HL-60 (cell line): Measurements from ENCODE around the gene DSCAML1.

Source experiments
- SPI1 ChIP-seq: IDR thresholded peaks from 2 replicates; pipeline ENCODE4 v1.6.1; 2012; ENCODE audit warnings: low read depth, mild to moderate bottlenecking, borderline replicate concordance
- TF ChIP-seq, protein P1 (sequence below): IDR thresholded peaks from one replicate; pipeline ENCODE4 v1.5.1; 2011; ENCODE audit warnings: low read length, control low read depth, inconsistent platforms; ENCODE audit not compliant: insufficient read depth
- TF ChIP-seq, protein P2 (sequence below): IDR thresholded peaks from 2 replicates; pipeline ENCODE4 v1.6.1; 2012; ENCODE audit warnings: low read depth; ENCODE audit not compliant: insufficient replicate concordance

DNA sequence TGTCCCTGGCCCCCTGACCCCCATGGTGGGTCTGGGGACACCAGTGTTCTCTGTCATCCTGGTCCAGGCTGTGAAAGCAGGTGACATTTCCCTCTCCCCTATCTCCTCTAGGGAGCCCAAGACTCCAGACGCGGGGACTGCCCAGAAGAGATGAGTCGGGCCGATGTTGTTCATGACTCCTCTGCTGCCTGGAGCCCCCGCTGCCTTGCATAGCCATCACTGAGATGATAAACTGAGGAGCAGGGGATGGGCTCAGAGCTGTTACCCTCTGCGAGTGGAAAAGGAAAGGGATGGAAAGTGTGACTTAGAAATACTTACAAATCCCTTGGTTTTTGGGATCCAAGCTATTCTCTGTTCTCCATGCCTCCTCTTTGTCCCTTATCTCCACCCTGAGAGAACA, 209.6 kb downstream of the DSCAML1 start:
- TF ChIP-seq, protein P1, sequence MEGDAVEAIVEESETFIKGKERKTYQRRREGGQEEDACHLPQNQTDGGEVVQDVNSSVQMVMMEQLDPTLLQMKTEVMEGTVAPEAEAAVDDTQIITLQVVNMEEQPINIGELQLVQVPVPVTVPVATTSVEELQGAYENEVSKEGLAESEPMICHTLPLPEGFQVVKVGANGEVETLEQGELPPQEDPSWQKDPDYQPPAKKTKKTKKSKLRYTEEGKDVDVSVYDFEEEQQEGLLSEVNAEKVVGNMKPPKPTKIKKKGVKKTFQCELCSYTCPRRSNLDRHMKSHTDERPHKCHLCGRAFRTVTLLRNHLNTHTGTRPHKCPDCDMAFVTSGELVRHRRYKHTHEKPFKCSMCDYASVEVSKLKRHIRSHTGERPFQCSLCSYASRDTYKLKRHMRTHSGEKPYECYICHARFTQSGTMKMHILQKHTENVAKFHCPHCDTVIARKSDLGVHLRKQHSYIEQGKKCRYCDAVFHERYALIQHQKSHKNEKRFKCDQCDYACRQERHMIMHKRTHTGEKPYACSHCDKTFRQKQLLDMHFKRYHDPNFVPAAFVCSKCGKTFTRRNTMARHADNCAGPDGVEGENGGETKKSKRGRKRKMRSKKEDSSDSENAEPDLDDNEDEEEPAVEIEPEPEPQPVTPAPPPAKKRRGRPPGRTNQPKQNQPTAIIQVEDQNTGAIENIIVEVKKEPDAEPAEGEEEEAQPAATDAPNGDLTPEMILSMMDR, result no peak
- TF ChIP-seq, protein P2, sequence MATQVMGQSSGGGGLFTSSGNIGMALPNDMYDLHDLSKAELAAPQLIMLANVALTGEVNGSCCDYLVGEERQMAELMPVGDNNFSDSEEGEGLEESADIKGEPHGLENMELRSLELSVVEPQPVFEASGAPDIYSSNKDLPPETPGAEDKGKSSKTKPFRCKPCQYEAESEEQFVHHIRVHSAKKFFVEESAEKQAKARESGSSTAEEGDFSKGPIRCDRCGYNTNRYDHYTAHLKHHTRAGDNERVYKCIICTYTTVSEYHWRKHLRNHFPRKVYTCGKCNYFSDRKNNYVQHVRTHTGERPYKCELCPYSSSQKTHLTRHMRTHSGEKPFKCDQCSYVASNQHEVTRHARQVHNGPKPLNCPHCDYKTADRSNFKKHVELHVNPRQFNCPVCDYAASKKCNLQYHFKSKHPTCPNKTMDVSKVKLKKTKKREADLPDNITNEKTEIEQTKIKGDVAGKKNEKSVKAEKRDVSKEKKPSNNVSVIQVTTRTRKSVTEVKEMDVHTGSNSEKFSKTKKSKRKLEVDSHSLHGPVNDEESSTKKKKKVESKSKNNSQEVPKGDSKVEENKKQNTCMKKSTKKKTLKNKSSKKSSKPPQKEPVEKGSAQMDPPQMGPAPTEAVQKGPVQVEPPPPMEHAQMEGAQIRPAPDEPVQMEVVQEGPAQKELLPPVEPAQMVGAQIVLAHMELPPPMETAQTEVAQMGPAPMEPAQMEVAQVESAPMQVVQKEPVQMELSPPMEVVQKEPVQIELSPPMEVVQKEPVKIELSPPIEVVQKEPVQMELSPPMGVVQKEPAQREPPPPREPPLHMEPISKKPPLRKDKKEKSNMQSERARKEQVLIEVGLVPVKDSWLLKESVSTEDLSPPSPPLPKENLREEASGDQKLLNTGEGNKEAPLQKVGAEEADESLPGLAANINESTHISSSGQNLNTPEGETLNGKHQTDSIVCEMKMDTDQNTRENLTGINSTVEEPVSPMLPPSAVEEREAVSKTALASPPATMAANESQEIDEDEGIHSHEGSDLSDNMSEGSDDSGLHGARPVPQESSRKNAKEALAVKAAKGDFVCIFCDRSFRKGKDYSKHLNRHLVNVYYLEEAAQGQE, result no peak
- TF ChIP-seq SPI1, result no peak
